Endodermal cell (in vitro differentiated cells): ENCODE measurements around the gene SLC27A5. TPM values are rescaled to one million over a fixed set of nuclear protein-coding genes. Genes with fewer than 3 reads are reported as not detected.

ENCODE experiments used
- DNase-seq: peaks from one replicate; pipeline ENCODE4 v3.0.0-alpha.2; 2017
- H3K27ac ChIP-seq: 2 replicates; pipeline ENCODE4 v1.5.1; 2013; ENCODE audit warnings: mild to moderate bottlenecking, low read depth, low read length, moderate library complexity
- H3K27me3 ChIP-seq: 2 replicates; pipeline ENCODE4 v1.6.1; 2013; ENCODE audit warnings: mild to moderate bottlenecking, low read length, moderate library complexity; ENCODE audit not compliant: insufficient read depth, control insufficient read depth, poor library complexity, severe bottlenecking
- H3K36me3 ChIP-seq: 2 replicates; pipeline ENCODE4 v1.7.0; 2013; ENCODE audit warnings: mild to moderate bottlenecking, low read length, moderate library complexity; ENCODE audit not compliant: control insufficient read depth, insufficient read depth
- H3K4me1 ChIP-seq: one replicate; pipeline ENCODE4 v1.7.0; 2013; ENCODE audit warnings: low read length; ENCODE audit not compliant: control insufficient read depth, insufficient read depth
- H3K4me3 ChIP-seq: 2 replicates; pipeline ENCODE4 v1.5.1; 2013; ENCODE audit warnings: mild to moderate bottlenecking, low read length, moderate library complexity
- H3K9ac ChIP-seq: 2 replicates; pipeline ENCODE4 v1.6.1; 2013; ENCODE audit warnings: mild to moderate bottlenecking, low read length, moderate library complexity; ENCODE audit not compliant: poor library complexity, severe bottlenecking; ENCODE audit errors: extremely low read depth
- H3K9me3 ChIP-seq: 2 replicates; pipeline ENCODE4 v1.6.1; 2013; ENCODE audit warnings: mild to moderate bottlenecking, low read length, moderate library complexity; ENCODE audit not compliant: control insufficient read depth
- H3K27ac Mint-ChIP-seq: 2 replicates; pipeline ENCODE4 v1.8.0; 2020; ENCODE audit warnings: mixed read lengths
- H3K27me3 Mint-ChIP-seq: 2 replicates; pipeline ENCODE4 v1.8.0; 2021; ENCODE audit warnings: mild to moderate bottlenecking, mixed read lengths; ENCODE audit not compliant: insufficient read depth
- H3K36me3 Mint-ChIP-seq: 2 replicates; pipeline ENCODE4 v1.8.0; 2020; ENCODE audit warnings: low read depth, mixed read lengths
- H3K4me1 Mint-ChIP-seq: 2 replicates; pipeline ENCODE4 v1.8.0; 2020; ENCODE audit warnings: mixed read lengths
- H3K4me3 Mint-ChIP-seq: 2 replicates; pipeline ENCODE4 v1.8.0; 2020; ENCODE audit warnings: mild to moderate bottlenecking, moderate library complexity, mixed read lengths
- H3K9me3 Mint-ChIP-seq: 2 replicates; pipeline ENCODE4 v1.8.0; 2020; ENCODE audit warnings: mild to moderate bottlenecking, mixed read lengths
- WGBS, 2 experiments: methylation state at CpG; one replicate each; pipeline versions ENCODE4 v1.1.5 to v1.1.7; 2013; ENCODE audit warnings: missing lambda C conversion rate in 2 of 2, mixed read lengths in 1 of 2; ENCODE audit not compliant: insufficient coverage in 1 of 2, insufficient read length in 1 of 2; 5-methylcytosine and 5-hydroxymethylcytosine counted together
- total RNA-seq, 2 donors: library from RNA; stranded (reverse); fragmentation: NEBNext Ultra II Directional in 1 of 2; extraction: Animal tissue kit (Norgen Biotek cat#: 25700) in 1 of 2; gene quantifications; 2 replicates in 1 of 2; 3 replicates in 1 of 2; pipeline ENCODE4 v1.2.1, GENCODE V29; 2021
- TF ChIP-seq, protein P1 (sequence below): fragments of 200-600 bp; sonication (generic); conservative IDR thresholded peaks from 2 replicates; pipeline ENCODE4 v1.5.0; 2021; ENCODE audit warnings: antibody characterized with exemption, mild to moderate bottlenecking

The SLC27A5 gene
- total RNA-seq, 2 donors from 2014 or later: 13.6 to 15.3 TPM

DNA sequence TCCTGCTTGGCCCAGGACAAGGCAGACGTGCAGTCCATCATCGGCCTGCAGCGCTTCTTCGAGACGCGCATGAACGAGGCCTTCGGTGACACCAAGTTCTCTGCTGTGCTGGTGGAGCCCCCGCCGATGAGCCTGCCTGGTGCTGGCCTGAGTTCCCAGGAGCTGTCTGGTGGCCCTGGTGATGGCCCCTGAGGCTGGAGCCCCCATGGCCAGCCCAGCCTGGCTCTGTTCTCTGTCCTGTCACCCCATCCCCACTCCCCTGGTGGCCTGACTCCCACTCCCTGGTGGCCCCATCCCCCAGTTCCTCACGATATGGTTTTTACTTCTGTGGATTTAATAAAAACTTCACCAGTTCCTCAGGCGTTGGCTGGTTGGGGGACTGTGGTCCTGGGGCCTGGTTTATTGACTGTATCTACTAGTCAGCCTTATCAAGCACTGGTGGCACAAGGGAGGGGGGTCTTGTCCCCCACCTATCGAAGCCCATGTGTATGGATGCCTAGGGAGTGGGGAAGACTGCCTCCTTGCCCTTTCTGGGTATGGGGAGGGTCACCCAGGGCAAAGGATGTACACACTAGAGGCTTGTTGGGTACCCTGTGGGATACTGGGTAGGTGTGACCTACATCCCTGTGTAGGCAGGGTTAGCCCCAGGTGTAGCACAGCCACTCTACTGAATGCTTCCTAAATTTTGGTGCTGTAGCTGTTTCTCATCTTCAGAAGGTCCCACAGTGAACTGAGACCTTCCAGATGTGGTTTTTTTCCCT lies 38.8 kb upstream of the SLC27A5 start:
- peaks cover 65% of the 10 kb centered on the region for H3K36me3 Mint-ChIP-seq
- Histone ChIP-seq H3K36me3 (peaks cover 84% of the 10 kb centered on the region), H3K9ac (no peak overlapping the region)

DNA sequence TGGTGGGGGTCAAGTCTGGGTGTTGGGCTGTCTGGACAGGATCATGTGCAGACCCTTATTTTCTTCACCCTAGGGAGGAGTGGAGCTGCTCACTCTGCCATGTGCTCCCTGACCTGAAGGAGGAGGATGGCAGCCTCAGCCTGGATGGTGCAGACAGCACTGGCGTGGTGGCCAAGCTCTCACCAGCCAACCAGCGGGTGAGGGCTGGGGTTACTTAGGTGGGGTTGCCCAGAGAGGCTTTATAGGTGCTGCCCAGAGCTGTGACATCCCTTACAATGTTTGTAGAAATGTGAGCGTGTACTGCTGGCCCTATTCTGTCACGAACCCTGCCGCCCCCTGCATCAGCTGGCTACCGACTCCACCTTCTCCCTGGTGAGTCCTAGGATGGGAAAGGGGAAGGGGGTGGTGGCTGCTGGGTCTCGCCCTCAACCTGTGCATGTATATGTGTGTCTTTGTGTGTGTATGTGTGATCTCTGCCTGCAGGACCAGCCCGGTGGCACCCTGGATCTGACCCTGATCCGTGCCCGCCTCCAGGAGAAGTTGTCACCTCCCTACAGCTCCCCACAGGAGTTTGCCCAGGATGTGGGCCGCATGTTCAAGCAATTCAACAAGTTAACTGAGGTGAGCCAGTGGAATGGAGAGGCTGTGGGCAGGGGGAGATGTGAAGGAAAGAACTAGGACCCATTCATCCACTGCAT lies 38.0 kb upstream of the SLC27A5 start:
- Mint-ChIP-seq H3K36me3 (peaks cover 65% of the 10 kb centered on the region), H3K9me3 (no peaks in the 10 kb centered on the region), H3K27ac (peak overlapping the region; percentile 72), H3K4me1 (peaks cover 23% of the 10 kb centered on the region), H3K27me3 (no peaks in the 10 kb centered on the region), H3K4me3 (no peak overlapping the region)
- Histone ChIP-seq H3K9me3 (no peaks in the 10 kb centered on the region), H3K9ac (no peak overlapping the region), H3K4me1 (peaks cover 4% of the 10 kb centered on the region), H3K36me3 (peaks cover 84% of the 10 kb centered on the region), H3K27ac (no peak overlapping the region), H3K4me3 (no peak overlapping the region), H3K27me3 (no peaks in the 10 kb centered on the region)
- TF ChIP-seq, protein P1, sequence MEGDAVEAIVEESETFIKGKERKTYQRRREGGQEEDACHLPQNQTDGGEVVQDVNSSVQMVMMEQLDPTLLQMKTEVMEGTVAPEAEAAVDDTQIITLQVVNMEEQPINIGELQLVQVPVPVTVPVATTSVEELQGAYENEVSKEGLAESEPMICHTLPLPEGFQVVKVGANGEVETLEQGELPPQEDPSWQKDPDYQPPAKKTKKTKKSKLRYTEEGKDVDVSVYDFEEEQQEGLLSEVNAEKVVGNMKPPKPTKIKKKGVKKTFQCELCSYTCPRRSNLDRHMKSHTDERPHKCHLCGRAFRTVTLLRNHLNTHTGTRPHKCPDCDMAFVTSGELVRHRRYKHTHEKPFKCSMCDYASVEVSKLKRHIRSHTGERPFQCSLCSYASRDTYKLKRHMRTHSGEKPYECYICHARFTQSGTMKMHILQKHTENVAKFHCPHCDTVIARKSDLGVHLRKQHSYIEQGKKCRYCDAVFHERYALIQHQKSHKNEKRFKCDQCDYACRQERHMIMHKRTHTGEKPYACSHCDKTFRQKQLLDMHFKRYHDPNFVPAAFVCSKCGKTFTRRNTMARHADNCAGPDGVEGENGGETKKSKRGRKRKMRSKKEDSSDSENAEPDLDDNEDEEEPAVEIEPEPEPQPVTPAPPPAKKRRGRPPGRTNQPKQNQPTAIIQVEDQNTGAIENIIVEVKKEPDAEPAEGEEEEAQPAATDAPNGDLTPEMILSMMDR: no peak
- 80 to 96% methylated on average over 2 to 11 of the region's 11 CpGs for WGBS, 2 experiments
- DNase-seq: no peak

More for the DNA sequence above, 38.8 kb upstream of the SLC27A5 start:
- Histone ChIP-seq H3K4me1 (peaks cover 4% of the 10 kb centered on the region), H3K9me3 (no peaks in the 10 kb centered on the region), H3K27ac (no peak overlapping the region), H3K4me3 (no peak overlapping the region), H3K27me3 (no peaks in the 10 kb centered on the region)
- Mint-ChIP-seq H3K9me3 (no peaks in the 10 kb centered on the region), H3K27me3 (no peaks in the 10 kb centered on the region), H3K4me1 (peaks cover 29% of the 10 kb centered on the region), H3K4me3 (no peak overlapping the region), H3K27ac (peak overlapping the region; percentile 70)
- 97% methylated on average over 9 to 13 of the region's 13 CpGs for WGBS, 2 experiments
- TF ChIP-seq, protein P1: no peak
- no peak for DNase-seq

DNA sequence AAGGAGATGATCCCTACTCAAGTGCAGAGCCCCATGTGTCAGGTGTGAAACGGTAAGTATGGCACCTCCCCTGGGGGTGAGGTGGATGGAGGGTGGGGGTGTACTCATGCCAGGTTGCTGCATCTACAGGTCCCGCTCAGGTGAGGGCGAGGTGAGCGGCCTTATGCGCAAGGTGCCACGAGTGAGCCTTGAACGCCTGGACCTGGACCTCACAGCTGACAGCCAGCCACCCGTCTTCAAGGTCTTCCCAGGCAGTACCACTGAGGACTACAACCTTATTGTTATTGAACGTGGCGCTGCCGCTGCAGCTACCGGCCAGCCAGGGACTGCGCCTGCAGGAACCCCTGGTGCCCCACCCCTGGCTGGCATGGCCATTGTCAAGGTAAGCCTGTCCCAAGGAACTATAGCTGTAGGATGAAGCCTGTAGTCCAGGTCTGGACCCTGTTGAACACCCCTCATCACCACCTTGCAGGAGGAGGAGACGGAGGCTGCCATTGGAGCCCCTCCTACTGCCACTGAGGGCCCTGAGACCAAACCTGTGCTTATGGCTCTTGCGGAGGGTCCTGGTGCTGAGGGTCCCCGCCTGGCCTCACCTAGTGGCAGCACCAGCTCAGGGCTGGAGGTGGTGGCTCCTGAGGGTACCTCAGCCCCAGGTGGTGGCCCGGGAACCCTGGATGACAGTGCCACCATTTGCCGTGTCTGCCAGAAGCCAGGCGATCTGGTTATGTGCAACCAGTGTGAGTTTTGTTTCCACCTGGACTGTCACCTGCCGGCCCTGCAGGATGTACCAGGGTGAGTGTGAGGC lies 37.3 kb upstream of the SLC27A5 start:
- DNase-seq: no peak
- peaks cover 19% of the 10 kb centered on the region for H3K4me1 Mint-ChIP-seq
- Histone ChIP-seq H3K9me3 (no peaks in the 10 kb centered on the region), H3K9ac (no peak overlapping the region), H3K27me3 (no peaks in the 10 kb centered on the region), H3K36me3 (peaks cover 84% of the 10 kb centered on the region), H3K27ac (no peak overlapping the region), H3K4me3 (no peak overlapping the region), H3K4me1 (peaks cover 4% of the 10 kb centered on the region)
- peaks cover 65% of the 10 kb centered on the region for H3K36me3 Mint-ChIP-seq
- H3K4me3 Mint-ChIP-seq: no peak overlapping the region
- H3K9me3 Mint-ChIP-seq: no peaks in the 10 kb centered on the region
- no peaks in the 10 kb centered on the region for H3K27me3 Mint-ChIP-seq
- no peak overlapping the region for H3K27ac Mint-ChIP-seq
- TF ChIP-seq, protein P1: no peak
- WGBS, 2 experiments: 94 to 95% methylated on average over 16 to 20 of the region's 20 CpGs
